Stimulated activated naive CD8-positive, alpha-beta T cell treated with anti-CD3 and anti-CD28 coated beads, Interleukin-15, Interleukin-2, amounts not matched to agents 100 U/mL and 50 U/mL, for 24 hours (primary cell): ENCODE data around the gene ZNF792.
"Not testable (repeated sequence)": the region's sequence is repeated elsewhere in the genome, so short reads cannot be mapped to it uniquely, and the experiment has no call there.

Experiments
- ATAC-seq: fragments of 150-1000 bp; cut with Tn5 transposase; one replicate; pipeline ENCODE4 v1.10.0; 2021
- DNase-seq: peaks from one replicate; pipeline ENCODE4 v3.0.0; 2021

The ZNF792 gene

DNA sequence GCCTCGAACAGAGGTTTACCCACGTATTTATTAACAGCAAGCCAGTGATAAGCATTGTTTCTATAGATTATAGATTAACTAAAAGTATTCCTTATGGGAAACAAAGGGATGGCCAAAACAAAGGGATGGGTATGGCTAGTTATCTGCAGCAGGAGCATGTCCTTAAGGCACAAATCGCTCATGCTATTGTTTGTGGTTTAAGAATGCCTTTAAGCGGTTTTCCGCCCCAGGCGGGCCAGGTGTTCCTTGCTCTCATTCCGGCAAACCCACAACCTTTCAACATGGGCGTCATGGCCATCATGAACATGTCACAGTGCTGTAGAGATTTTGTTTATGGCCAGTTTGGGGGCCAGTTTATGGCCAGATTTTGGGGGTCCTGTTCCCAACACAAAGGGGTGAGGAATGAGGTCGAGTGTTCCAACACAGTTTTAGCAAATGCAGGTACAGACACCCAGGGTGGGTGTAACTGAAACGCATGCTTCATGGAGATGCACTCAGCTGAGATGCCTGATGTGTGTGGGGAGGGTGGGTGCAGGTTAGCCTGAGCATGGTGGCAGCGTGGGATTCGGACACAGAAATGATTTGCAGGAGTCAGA is 6.3 kb upstream of the ZNF792 start:
- not testable (repeated sequence) for ATAC-seq, DNase-seq

- ATAC-seq (no peak), DNase-seq (no peak)
Observed at GRCh38 chr19:34969721-34970120, 5.7 kb upstream of the ZNF792 start.

- DNase-seq = no peak
- no peak for ATAC-seq
Observed at GRCh38 chr19:34967551-34967950, 3.5 kb upstream of the ZNF792 start.

DNA sequence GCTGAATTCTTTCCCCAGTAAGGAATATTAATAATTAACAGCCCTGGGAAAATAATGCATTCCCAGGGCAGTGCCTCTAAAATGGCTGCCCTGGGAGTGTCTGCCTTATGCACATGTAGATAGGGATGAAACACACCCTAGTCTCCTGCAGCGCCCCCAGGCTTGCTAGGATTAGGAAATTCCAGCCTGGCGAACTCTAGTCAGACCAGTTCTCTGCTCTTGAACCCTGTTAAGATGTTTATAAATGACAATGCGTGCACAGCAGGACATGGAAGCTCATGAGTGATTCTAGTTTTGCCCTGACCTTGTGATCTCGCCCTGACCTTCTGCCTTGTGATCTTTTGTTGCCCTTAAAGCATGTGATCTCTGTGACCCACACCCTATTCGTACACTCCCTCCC is 1.5 kb upstream of the ZNF792 start:
- not testable (repeated sequence) for DNase-seq, ATAC-seq

GRCh38 chr19:34964598-34964997 is 569 bp upstream of the ZNF792 start:
- ATAC-seq = no peak
- no peak for DNase-seq

DNA sequence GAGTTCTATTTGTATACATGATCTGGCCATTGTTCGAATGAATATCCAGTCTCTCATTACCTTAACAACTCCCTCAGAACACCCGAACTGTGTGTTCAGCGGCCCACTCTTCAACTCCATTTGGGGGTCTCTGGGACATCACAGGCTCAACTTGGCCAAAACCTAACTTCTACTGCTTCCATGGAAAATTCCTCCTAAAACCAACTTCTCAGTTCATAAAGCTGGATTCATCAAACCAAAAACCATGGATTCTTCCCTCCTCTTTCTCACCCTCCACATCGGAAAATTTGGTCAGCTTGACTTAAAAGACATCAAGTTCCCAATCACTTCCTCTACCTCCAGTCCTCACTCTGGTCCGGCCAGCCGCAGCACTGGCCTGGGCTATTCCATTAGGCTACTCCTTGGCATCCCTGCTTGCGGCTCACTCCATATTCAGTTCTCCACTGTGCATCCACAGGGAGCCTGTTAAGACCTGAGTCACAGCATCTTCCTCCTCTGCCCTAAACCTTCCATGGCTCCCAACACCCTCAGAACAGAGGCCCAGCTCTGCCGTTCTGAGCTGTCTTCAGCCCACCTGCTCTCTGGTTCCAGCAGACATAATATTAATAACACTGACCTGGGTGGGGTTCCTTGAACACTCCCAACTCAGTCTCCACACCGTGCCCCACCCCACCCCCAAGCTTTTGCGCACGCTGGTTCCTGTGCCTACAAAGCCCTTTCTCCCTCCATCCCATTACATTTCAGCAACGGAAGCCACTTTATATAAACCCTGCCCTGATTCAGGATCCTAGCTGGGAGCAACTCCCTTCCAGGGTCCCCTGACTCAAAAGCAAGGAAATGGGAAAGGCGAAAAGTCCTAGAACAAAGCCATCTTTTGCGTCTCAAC is 1.1 kb downstream of the ZNF792 start:
- DNase-seq (peak; percentile 26), ATAC-seq (no peak)

GRCh38 chr19:34961775-34962686 is 2.0 kb downstream of the ZNF792 start:
- DNase-seq (no peak), ATAC-seq (no peak)

- ATAC-seq (no peak), DNase-seq (no peak)
Observed at GRCh38 chr19:34960940-34961679, 2.9 kb downstream of the ZNF792 start.

- DNase-seq = no peak
- ATAC-seq = no peak
Observed at GRCh38 chr19:34960103-34960805, 3.8 kb downstream of the ZNF792 start.

DNA sequence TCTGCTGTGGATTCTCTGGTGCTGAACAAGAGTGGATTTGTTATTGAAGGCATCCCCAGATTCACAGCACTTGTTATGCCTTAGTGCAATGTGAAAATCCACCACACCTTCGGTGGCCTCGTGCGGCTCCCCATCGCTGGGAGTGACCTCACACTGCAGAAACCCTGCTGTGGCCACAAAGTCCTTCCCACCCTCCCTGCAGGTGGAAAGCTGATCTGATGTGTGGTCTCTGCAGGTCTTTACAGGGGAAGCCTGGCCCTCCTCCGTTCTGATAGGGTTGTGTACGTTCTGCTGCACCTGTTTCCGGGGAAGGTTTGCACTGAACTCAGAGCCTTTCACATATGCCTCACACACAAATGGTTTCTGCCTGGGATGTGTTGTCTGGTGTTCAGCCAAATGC is 5.0 kb downstream of the ZNF792 start:
- DNase-seq = no peak
- no peak for ATAC-seq

DNA sequence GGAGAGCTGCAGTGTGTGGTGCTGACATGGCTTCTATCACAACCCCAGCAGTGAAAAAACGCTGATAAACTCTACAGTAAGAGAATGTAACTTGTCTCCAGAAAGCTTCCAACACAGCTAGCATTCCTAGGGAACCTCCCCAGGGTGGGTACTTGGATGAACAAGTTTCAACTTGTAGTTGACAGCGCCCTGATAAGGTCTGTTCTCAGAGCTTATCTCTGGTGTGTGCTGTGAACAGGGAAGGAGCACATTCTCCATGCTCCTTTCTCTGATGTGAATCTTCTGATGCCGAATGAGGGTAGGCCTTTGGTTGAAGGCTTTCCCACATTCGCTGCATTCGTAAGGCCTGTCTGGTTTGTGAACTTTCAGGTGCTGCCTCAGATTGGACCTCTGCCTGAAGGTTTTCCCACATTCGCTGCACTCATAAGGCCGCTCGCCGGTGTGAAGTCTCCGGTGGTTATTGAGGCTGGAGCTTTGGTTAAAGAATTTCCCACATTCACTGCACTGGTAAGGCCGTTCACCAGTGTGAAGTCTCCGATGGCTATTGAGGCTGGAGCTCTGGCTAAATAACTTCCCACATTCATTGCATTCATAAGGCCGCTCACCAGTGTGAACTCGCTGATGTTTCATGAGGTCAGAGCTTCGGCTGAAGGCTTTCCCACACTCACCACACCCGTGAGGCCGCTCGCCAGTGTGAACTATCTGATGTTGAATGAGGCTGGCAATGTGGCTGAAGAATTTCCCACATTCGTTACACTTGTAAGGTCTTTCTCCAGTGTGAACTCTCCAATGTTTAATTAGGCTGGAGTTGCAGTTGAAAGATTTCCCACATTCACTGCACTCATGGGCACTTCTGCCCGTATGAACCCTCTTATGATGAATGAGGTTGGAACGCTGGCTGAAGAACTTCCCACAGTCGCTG is 5.9 kb downstream of the ZNF792 start:
- no peak for DNase-seq
- no peak for ATAC-seq

DNA sequence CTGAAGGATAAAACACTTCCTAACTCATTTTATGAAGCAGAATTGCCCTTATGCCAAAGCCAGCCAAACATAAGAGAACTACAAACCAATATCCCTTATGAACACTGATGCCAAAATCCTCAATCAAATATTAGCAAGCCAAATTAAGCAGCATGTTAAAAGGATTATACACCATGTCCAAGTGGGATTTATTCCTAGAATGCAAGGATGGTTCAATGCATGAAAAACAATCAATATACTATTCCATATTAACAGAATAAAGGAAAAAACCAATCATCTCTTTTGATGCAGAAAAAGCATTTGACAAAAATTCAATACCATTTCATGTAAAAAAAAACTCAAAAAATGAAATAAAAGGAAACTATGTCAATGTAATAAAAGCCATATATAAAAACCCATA is 10.9 kb downstream of the ZNF792 start:
- ATAC-seq (no peak), DNase-seq (no peak)

DNA sequence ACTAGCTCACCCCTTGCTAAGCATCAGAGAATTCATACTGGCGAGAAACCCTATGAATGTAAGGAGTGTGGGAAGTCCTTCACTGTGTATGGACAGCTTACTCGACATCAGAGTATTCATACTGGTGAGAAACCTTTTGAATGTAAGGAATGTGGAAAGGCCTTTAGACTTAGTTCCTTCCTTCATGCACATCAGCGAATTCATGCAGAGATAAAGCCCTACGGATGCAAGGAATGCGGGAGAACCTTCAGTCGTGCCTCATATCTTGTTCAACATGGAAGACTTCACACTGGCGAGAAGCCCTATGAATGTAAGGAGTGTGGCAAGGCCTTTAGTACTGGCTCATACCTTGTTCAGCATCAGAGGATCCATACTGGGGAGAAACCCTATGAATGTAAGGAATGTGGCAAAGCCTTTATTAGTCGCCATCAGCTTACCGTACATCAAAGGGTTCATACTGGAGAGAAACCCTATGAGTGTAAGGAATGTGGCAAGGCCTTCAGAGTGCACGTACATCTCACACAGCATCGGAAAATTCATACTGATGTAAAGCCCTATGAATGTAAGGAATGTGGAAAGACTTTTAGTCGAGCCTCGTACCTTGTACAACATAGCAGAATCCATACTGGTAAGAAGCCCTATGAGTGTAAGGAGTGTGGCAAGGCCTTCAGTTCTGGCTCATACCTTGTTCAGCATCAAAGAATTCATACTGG is 20.0 kb downstream of the ZNF792 start:
- ATAC-seq = no peak
- DNase-seq = no peak

- ATAC-seq (no peak), DNase-seq (no peak)
Observed at GRCh38 chr19:34938886-34939285, 25.1 kb downstream of the ZNF792 start.

DNA sequence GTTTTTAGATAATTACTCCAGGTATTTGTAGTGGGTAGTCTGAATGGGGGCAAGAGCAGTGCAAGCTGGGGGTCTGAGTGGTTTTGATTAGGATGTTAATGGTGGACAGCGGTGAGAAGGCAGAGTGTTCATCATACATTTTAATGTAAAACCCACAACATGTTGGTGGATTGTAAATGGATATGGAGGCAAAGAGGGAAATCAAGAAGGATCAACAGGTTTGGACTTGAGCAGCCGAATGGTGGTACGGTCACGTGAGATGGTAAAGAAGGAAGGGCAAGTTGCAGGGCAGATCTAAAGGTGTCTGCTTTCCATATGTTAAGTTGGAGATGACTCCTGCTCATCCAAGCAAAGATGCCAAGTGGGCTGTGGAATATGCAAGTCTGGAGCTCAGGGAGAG is 27.8 kb downstream of the ZNF792 start:
- no peak for DNase-seq
- ATAC-seq = no peak

- no peak for ATAC-seq
- DNase-seq = no peak
Observed at GRCh38 chr19:34932494-34932893, 31.5 kb downstream of the ZNF792 start.

GRCh38 chr19:34926685-34927375 is 37.2 kb downstream of the ZNF792 start, which contains the start of gene ZNF30:
Gene ZNF30 (plus strand): TSS chr19:34926903. CDS start chr19:34929948, 3,045 bp downstream.
- DNase-seq (peak; percentile 89), ATAC-seq (peak; percentile 99)

GRCh38 chr19:34926361-34926684 is 37.7 kb downstream of the ZNF792 start:
- no peak for DNase-seq
- ATAC-seq = no peak

DNA sequence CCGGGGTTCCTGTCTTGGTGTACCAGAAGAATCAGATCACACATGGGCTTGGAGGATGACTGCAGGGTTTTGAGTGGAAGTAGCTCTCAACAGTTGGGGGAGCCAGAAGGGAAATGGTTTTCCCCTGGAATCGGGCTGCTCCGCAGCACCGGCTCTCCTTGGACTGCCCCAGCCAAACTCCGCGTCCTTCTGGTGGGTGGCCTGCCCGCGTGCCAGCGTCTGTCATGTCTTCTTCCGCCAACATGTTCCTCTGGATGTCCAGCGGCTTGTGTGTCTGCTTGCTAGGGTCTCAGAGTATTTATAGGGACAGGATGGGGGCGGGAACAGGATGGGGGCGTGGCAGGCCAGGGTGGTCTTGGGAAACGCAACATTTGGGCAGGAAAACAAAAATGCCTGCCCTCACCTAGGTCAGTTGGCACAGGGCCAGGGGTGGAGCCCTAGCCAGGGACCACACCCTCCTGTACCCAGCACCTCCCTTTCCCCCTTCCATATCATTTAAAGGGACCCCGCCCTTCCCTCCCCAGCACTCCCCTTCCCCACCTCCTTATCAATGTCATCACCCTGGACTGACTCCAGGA is 38.7 kb downstream of the ZNF792 start:
- no peak for ATAC-seq

More for the DNA sequence above, 38.7 kb downstream of the ZNF792 start:
- no peak for DNase-seq
